ENCODE results near the gene DIP2B.

The DIP2B gene

GRCh38 chr12:50725011-50725942 lies 220.5 kb downstream of the DIP2B start:
- DNase-seq (ENCODE audit: low read depth in 2 of 2) = no peak

GRCh38 chr12:50727466-50727865 lies 222.7 kb downstream of the DIP2B start:
- DNase-seq (ENCODE audit: low read depth in 2 of 2) = no peak

GRCh38 chr12:50728417-50728816 lies 223.6 kb downstream of the DIP2B start:
- no peak for DNase-seq (ENCODE audit: low read depth in 2 of 2)

- DNase-seq (ENCODE audit: low read depth in 2 of 2) = no peak
These were observed 224.1 kb downstream of the DIP2B start for GRCh38 chr12:50728841-50729240.

GRCh38 chr12:50732591-50732990 lies 227.8 kb downstream of the DIP2B start:
- no peak for DNase-seq (ENCODE audit: low read depth in 2 of 2)

GRCh38 chr12:50733706-50734105 lies 228.9 kb downstream of the DIP2B start:
- no peak for DNase-seq (ENCODE audit: low read depth in 2 of 2)

- DNase-seq (ENCODE audit: low read depth in 2 of 2) = no peak
These were observed 229.9 kb downstream of the DIP2B start for GRCh38 chr12:50734409-50735263.

- no peak for DNase-seq (ENCODE audit: low read depth in 2 of 2)
These were observed 234.8 kb downstream of the DIP2B start for GRCh38 chr12:50739611-50740010.

GRCh38 chr12:50740307-50740706 lies 235.5 kb downstream of the DIP2B start:
- no peak for DNase-seq (ENCODE audit: low read depth in 2 of 2)

- DNase-seq (ENCODE audit: low read depth in 2 of 2) = no peak
These were observed 238.0 kb downstream of the DIP2B start for GRCh38 chr12:50742776-50743175.

GRCh38 chr12:50745861-50746260 lies 241.1 kb downstream of the DIP2B start:
- DNase-seq (ENCODE audit: low read depth in 2 of 2) = no peak

- DNase-seq (ENCODE audit: low read depth in 2 of 2) = no peak
These were observed 241.6 kb downstream of the DIP2B start for GRCh38 chr12:50746431-50746830.

- DNase-seq (ENCODE audit: low read depth in 2 of 2) = no peak
These were observed 243.0 kb downstream of the DIP2B start for GRCh38 chr12:50747817-50748216.

- DNase-seq (ENCODE audit: low read depth in 2 of 2) = no peak
These were observed 244.7 kb downstream of the DIP2B start for GRCh38 chr12:50749459-50749882.

- no peak for DNase-seq (ENCODE audit: low read depth in 2 of 2)
These were observed 245.6 kb downstream of the DIP2B start for GRCh38 chr12:50750366-50750765.

GRCh38 chr12:50751948-50752721 lies 247.3 kb downstream of the DIP2B start:
- DNase-seq (ENCODE audit: low read depth in 2 of 2) = no peak

GRCh38 chr12:50753232-50753769 lies 248.5 kb downstream of the DIP2B start:
- no peak for DNase-seq (ENCODE audit: low read depth in 2 of 2)

- peak; percentile 68 to 73 for DNase-seq (ENCODE audit: low read depth in 2 of 2)
These were observed 259.0 kb downstream of the DIP2B start, which contains the start of gene ATF1 for GRCh38 chr12:50763639-50764285. TSS of gene ATF1 (plus strand) at chr12:50764101. CDS start at chr12:50780146, 16,045 bp downstream.

- DNase-seq (ENCODE audit: low read depth in 2 of 2) = peak; percentile 36 to 56
These were observed 259.7 kb downstream of the DIP2B start for GRCh38 chr12:50764286-50765094.

All from stimulated activated CD4-positive, alpha-beta T cell treated with anti-CD3 and anti-CD28 coated beads, Interleukin-1b, Interleukin-23, amount 100 ng/mL, for 1 hour (primary cell).